ENCODE measurements around the gene C1QTNF9.
"Not testable (repeated sequence)": the region's sequence is repeated elsewhere in the genome, so short reads cannot be mapped to it uniquely, and the experiment has no call there.

Gene C1QTNF9

DNA sequence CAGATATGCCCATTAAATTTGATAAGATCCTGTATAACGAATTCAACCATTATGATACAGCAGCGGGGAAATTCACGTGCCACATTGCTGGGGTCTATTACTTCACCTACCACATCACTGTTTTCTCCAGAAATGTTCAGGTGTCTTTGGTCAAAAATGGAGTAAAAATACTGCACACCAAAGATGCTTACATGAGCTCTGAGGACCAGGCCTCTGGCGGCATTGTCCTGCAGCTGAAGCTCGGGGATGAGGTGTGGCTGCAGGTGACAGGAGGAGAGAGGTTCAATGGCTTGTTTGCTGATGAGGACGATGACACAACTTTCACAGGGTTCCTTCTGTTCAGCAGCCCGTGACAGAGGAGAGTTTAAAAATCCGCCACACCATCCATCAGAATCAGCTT lies 12.0 kb downstream of the C1QTNF9 start:
- DNase-seq (ENCODE audit: low read depth), result not testable (repeated sequence)

DNA sequence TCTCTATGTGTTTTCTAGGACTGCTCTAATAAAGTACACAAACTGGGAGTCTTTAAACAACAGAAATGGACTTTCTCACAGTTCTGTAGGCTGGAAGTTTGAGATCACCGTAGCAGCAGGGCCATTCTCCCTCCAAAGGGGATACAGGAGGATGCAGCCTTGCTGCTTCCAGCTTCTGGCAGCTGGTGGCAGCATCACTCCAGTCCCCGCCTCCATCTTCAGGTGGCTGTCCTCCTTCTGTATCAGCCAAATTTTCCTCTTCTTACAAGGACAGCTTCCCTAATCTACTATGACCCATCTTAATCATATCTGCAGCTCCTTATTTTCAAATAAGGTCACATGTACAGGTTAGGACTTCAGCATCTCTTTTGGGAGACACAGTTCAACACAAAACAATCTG lies 13.1 kb downstream of the C1QTNF9 start:
- not testable (repeated sequence) for DNase-seq (ENCODE audit: low read depth)

DNA sequence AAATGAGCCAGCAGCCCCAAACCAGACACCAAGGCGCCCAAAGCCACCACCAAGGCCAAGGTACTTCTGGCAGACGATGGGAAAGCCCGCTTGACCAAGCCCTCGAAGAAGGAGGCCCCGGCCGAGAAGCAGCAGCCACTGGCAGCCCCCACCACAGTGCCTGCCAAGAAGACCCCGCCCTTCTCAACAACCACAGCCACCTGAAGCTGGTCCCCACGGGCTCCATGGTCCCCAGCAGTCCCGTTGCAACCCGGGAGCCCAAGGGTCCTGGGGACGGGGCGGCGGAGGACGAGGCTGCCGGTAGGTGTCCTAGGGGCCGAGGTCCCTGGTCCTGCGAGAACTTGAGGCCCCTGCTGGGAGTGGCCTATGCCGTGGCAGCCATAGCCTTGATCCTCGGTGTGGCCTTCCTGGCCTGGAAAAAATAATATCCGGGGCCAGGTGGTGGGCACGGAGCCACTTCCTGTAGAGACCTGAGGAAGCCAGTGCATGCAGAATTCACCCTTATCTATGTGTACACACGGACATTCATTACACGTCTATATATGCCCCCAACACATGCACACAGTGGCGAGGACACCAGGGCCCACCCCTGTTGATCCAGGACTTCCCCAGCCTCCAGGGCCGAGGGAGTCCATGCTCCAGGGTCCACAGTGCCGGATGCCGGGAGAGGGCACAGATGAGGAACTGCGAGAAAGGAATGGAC lies 13.8 kb downstream of the C1QTNF9 start:
- no peak for DNase-seq (ENCODE audit: low read depth)

DNA sequence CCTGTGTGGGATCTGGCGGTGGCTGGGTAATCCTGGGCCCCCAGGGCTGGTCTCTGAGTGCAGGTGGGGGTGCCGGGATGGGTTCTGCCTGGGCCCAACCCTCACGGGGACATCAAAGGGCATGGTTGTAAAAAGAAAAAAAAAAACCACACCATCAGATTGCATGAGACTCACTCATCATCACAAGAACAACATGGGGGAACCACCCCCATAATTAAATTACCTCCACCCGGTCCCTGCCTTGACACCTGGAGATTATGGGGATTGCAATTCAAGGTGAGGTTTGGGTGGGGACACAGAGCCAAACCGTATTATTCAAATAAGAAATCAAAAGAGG lies 14.3 kb downstream of the C1QTNF9 start:
- no peak for DNase-seq (ENCODE audit: low read depth)

DNA sequence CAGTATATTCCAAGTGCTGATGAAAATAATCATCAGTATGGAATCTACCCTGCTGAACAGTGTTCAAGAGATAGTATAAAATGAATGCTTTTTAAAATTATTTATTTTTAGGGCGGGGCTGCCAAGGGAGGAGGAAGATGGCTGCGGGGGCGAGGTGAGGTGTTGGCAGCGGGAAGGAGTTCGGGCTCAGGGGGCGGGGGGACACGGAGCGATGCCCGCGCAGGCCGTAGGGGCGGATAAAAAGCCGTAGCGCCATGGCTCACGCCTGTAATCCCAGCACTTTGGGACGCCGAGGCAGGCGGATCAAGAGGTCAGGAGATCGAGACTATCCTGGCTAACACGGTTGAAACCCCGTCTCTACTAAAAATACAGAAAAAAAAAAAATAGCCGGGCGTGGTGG lies 18.2 kb downstream of the C1QTNF9 start:
- DNase-seq (ENCODE audit: low read depth), result not testable (repeated sequence)

DNA sequence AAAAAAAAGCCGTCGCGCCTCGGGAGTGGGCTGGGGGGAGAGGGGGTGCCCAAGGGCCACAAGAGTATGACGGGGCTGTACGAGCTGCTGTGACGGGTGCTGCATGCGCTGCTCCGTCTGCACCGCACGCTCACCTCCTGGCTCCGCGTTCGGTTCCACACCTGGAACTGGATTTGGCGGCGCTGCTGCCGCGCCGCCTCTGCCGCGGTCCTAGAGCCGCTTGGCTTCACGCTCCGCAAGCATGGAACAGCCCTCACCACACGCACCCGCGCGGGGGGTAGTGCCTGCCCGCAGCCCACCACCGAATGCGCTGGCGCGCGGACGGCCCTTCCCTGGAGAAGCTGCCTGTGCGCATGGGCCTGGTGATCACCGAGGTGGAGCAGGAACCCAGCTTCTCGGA lies 18.8 kb downstream of the C1QTNF9 start:
- DNase-seq (ENCODE audit: low read depth), result no peak

DNA sequence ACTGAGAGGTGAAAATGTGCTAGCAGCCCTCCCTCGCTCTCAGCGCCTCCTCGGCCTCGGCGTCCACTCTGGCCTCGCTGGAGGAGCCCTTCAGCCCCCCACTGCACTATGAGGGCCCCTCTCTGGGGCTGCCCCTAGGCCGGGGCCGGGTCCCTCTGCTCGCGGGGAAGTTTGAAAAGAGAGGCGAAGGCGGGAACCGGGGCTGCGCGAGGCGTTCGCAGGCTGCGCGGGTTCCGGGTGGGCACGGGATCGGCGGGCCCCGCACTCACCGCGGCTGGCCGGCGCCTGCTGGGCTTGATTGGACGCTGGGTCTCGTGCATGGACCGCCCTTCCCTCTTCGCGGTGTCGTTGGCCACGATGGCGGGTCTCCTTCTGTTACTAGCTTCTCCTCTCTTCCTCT lies 29.3 kb downstream of the C1QTNF9 start:
- no peak for DNase-seq (ENCODE audit: low read depth)

DNA sequence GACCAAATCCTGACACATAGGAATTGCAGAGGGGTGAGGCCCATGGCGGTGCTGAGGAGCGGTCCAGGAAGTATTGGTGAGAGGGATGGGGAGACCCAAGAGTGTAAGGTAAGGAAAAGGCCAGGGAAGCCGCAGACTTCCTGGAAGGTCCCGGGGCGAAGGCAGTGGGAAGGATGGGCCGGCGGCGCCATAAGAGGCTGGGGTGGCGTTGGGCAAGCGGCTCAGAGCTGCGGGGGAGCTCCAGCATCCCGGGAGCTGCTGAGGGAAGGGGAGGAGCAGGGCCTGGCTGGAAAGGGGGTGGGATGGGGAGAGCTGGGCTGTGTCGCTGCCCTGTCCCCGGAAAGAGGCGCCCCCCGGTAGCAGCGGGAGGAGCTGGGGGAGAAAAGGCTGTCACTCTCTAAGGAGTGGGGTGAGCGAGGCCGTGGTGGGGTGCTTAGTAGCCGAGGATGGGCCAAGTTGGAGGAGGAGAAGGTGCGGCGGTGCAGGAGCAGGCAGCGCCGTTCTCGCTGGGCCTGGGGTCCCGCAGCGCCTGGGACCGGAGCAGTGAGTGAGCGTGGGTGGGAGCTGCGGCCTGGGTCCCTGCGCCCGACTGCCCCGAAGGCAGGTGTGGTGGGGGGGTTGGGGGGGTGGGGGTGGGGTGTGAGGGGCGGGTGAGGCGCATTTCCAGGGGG lies 30.7 kb downstream of the C1QTNF9 start:
- no peak for DNase-seq (ENCODE audit: low read depth)

DNA sequence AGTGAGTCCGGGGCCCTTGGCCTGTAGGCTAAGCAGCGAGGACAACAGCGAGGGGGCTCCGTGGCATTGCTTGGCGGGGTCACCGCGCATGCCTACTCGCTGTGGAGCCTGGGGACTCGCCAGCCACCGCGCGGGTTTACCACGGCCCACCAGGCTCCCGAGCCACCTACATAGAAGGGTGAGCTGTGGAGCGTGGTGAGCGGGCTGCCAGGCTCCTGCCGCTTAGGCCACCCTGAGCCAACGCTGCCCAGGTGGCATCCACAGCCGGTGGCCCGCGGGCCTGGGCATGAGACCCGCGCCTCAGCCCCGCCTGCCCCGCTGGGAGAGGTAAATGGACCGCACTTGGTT lies 31.2 kb downstream of the C1QTNF9 start:
- DNase-seq (ENCODE audit: low read depth), result no peak

DNA sequence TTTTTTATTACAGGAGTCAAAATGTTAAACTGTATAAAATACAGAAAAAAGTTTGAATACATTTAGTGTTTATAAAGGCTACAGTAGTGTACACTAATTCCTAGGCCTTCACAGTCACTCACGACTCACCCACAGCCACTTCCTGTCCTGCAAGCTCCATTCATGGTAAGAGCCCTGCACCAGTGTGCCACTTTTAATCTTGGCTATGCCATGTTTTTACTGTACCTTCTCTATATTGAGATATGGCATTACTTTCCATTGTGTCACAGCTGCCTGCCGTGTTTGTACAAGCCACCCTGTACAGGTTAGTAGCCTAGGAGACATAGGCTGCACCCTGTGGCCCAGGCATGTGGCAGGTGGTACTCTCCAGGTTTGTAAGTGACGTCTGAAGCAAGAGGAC lies 32.1 kb downstream of the C1QTNF9 start:
- no peak for DNase-seq (ENCODE audit: low read depth)

DNA sequence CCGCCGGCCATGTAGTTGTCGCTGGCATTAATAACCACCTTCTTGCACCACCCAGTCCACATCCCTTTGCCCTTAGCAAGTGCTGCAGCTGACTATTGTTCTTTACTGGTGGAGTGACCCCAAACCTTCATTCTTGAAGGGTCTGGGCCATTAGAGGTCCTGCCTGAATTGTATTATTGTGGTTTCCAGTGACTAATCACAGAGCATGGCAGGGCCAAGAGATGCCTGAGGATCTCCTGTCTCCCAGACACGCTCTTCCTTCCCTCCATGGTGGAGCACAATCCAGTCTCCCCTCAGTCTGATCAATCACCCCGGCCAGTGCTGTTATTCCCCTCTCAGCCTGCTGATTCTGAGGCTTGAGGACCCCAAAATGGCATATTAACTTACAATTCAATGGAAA lies 39.0 kb downstream of the C1QTNF9 start:
- DNase-seq (ENCODE audit: low read depth), result no peak

DNA sequence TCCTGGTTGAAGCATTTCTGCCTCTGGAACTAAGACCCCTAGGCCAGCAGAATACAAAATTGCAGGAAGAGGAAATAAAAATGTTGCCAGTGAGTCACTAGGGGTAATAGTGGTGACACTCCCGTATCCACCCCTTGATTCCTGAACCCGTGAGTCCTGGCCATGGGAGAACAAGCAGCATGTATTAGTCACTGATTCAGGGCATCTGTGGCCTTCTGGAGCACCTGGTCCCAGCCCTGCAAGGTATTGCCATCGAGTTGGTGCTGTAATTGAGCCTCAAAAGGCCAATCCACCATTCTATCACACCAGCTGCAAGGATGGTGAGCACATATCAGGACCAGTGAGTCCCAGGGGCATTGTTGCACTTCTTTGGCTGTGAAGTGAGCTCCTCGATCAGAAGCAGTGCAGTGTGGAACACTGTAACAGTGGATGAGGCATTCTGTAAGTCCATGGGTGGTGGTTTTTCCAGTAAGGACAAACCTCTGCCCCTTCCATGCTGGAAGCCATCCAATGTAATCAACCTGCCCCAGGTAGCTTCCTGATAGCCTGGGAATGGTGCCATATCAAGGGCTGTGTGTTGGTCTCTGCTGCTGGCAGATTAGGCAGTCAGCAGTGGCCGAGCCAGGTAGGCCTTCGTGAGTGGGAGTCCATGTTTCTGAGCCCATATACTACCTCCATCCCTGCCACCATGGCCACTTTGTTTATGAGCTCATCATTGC lies 39.6 kb downstream of the C1QTNF9 start:
- DNase-seq (ENCODE audit: low read depth), result no peak

DNA sequence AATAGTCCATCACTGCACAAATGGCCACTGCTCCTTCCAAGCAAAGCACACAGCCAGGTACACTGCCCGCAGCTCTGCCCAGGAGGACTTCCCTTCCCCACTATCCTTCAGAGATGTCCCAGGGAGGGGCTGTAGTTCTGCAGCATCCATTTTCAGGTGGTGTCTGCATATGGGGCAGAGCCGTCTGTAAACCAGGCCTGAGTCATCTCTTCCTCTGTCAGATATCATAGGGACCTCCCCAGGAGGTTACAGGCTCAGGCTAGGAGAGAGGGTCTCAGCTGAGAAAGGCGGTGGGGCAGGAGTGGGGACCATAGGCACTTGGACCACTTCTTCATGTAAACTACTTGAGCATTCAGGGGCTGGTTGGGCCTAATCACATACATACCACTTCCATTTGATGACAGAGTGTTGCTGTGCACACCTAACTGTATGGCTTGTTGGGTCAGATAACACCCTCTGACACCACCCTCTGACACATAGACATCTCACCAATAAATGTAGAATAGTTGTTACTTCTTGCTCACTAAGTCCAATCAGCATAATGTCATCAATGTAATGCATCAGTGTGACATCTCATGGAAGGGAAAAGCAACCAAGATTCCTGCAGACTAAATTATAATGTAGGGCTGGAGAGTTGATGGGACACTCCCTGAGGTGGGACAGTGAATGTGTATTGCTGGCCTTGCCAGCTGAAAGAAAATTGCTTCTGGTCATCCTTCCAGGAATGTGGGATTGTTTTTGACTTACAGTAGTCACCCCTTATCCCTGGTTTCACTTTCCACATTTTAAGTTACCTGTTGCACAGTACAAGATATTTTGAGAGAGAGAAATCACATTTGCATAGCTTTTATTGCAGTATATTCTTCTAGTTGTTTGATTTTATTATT lies 40.6 kb downstream of the C1QTNF9 start:
- DNase-seq (ENCODE audit: low read depth), result not testable (repeated sequence)

DNA sequence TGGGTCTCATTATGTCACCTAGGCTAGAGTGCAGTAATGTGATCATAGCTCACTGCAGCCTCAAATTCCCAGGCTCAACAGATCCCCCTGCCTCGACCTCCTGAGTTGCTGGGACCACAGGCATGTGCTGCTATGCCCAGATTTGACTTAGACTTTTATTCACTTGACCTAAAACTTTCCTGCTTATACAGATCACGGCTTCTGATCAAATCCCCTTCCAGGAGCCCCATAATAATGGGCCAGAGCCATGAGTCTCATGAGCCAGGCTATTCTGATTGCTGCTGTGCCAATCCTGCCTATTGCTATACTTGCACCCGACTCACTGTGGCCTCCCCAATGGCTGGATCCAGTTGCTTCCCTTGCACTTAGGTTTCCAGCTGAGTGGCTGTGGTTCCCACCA lies 42.0 kb downstream of the C1QTNF9 start:
- no peak for DNase-seq (ENCODE audit: low read depth)

DNA sequence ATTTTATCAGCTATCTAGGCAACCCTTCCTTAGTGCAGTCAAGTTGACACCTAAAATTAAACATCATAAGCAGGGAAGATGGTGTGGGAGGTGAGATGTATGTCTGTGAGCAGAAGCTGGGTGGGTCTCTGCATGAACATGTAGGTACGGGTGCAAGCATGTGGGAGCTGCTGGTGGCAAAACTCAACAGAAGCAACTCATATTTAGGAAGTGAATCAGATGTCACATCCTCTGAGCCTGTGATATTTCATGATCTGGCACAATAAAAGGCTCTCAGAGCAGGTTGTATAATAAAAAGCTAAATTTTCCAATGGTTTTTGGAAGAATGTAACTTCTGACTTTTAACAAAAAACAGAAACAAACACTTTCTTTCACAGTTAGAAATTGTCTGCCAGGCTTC lies 44.4 kb downstream of the C1QTNF9 start:
- DNase-seq (ENCODE audit: low read depth), result no peak

DNA sequence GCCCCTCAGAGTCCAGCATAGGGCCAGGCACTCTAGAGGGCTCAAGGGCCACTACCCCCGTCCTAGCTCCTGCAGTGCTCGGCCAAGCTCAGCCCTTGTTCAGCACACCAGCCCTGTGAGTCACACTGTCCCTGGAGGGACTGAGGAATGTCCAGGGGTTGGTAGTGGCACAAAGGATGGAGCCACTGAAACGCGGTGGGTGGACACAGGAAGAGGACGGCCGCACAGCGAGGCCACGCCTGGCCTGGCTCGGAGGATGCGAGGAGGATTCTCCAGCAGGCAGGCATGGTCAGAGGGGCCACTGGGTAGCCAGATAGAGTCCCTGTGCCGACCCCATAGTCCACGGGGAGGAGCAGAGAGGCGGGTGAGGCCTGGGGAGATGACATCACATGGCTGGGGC lies 45.7 kb downstream of the C1QTNF9 start:
- DNase-seq (ENCODE audit: low read depth), result no peak

DNA sequence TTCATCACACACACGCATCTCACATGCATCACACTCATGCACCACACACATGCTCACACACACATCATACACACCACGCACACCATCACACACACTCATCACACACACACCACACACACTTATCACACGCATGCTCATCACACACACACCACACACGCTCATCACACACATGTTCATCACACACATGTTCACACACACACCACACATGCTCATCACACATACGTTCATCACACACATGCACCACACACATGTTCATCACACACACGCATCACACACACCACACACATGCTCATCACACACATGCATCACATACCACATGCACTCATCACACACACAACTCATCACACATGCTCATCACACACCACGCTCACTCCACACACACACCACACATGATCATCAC lies 46.9 kb downstream of the C1QTNF9 start:
- DNase-seq (ENCODE audit: low read depth), result no peak

DNA sequence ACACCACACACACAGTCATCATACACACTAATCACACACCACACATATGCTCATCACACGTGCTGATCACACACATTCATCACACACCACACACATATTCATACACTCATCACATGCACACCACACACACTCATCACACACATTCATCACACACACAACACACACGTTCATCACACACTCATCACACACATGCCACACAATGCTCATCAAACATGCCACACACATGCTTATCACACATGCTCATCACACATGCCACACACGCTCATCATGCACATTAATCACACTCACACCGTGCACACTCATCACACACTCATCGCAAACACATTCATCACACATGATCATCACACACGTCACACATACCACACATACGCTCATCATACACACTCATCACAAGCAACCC lies 47.5 kb downstream of the C1QTNF9 start:
- DNase-seq (ENCODE audit: low read depth), result no peak

DNA sequence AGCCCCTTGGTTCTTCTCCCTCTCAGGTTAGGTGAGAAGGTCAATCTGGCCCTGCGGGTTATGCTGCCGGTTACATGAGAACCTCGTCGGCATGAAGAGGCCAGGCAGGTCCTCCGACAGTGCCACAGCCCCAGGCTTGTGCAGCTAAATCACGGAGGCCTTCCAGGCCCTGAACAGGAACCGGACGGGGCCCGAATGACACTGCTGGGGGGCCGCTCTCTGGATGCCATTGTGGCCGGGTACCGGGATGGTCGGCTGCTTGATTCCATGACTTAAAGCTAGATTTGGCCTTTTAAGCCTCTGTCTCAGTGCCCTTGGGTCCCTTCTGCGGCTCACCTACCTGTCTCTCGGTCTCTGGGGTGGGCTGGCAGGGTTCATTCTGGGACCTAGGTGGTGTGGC lies 48.4 kb downstream of the C1QTNF9 start:
- no peak for DNase-seq (ENCODE audit: low read depth)

DNA sequence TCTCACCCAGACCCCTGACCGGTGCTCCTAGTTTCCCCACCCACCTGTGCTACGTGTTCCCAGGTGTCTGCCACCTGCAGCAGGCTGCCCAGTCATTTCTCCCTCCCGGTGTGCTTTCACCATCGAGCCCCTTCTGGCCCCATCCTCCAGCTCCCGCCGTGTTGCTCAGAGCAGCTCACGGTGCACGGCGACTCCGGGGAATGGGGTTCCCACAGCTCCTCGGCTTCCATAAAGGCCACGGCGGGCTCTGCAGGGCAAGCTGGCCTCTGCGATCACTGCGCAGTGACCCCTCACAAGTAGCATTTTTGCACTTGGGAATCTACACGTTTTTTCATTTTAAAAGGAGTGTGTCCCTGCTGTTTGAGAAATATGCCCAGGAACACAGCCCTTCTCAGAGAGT lies 49.5 kb downstream of the C1QTNF9 start:
- DNase-seq (ENCODE audit: low read depth), result not testable (repeated sequence)

DNA sequence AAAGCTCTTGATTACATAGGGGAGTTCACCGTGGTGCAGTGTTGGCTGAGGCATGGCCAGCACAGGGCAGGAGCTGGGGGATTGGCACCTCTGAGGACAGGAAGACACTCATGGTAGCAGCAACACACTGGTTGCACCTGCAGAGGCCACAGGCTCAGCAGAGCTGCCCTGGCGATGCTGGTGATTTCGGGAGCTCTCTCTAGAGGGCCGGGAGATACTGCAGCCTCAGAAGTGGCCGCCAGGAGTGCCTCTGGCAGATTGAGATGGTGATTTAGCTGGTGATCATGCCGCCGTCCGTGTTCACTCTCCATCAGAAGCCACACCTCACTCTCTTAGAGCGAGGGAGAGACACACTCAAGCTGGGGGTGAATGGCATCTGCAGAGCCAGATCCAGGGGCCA lies 49.9 kb downstream of the C1QTNF9 start:
- not testable (repeated sequence) for DNase-seq (ENCODE audit: low read depth)

DNA sequence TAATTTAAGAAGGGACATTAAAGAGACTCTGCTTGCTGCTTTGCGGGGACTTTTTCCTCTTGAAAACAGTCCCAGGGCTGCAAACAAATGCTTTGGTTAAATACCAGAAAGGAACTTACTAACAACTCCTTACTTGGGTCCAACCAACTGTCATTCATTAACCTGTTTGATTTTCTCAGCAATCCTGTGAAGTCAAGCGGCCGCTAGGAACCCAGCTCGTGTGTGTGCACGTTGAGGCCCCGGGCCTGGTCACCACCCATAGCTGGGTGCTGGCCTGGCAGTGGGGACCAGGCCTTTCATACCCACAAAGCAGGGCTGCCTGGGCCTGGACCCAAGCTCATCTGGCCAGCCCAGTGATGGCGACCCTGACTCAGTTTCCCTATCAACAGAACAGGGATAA lies 50.7 kb downstream of the C1QTNF9 start:
- no peak for DNase-seq (ENCODE audit: low read depth)

DNA sequence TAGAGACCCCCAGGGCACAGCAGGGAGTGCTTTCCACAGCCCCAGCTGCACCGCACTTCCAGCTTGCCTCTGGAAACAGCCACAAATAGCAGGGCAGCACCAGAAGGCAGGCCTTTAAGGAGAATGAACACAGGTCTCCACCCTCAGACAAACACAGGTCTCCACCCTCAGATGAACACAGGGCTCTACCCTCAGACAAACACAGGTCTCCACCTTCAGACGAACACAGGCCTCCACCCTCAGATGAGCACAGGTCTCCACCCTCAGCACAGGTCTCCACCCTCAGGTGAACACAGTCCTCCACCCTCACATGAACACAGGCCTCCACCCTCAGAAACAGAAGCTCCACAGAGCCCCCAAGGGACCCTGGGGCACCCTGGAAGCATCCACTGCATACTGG lies 51.7 kb downstream of the C1QTNF9 start:
- no peak for DNase-seq (ENCODE audit: low read depth)

Data from stimulated activated CD8-positive, alpha-beta memory T cell treated with anti-CD3 and anti-CD28 coated beads, Interleukin-4, amount 100 ng/mL, for 24 hours (primary cell).